Mucosa of rectum (tissue), 2 donors: ENCODE data around the gene TFDP2.
"Not testable (repeated sequence)": the region's sequence is repeated elsewhere in the genome, so short reads cannot be mapped to it uniquely, and the experiment has no call there.

Experiments
- H3K27ac ChIP-seq, 2 donors: one replicate each; pipeline ENCODE4 v1.7.0; 2013; ENCODE audit warnings: inconsistent platforms in 2 of 2, low read depth in 2 of 2, low read length in 2 of 2
- H3K27me3 ChIP-seq, 2 donors: one replicate each; pipeline ENCODE4 v1.7.0; 2013; ENCODE audit warnings: low read length in 2 of 2; ENCODE audit not compliant: control insufficient read depth in 2 of 2, insufficient read depth in 2 of 2
- H3K36me3 ChIP-seq, 2 donors: one replicate each; pipeline ENCODE4 v1.7.0; 2013; ENCODE audit warnings: low read length in 2 of 2; ENCODE audit not compliant: control insufficient read depth in 2 of 2, insufficient read depth in 2 of 2
- H3K4me1 ChIP-seq, 2 donors: one replicate each; pipeline ENCODE4 v1.7.0; 2013; ENCODE audit warnings: low read length in 2 of 2, mild to moderate bottlenecking in 1 of 2; ENCODE audit not compliant: control insufficient read depth in 2 of 2, insufficient read depth in 2 of 2
- H3K4me3 ChIP-seq, 2 donors: one replicate each; pipeline ENCODE4 v1.7.0; 2013; ENCODE audit warnings: low read length in 2 of 2
- H3K9ac ChIP-seq, 2 donors: one replicate each; pipeline ENCODE4 v1.7.0; 2013; ENCODE audit warnings: low read length in 2 of 2, low read depth in 1 of 2, mild to moderate bottlenecking in 1 of 2
- H3K9me3 ChIP-seq, 2 donors: one replicate each; pipeline ENCODE4 v1.7.0; 2013; ENCODE audit warnings: low read length in 2 of 2; ENCODE audit not compliant: control insufficient read depth in 2 of 2
- donor health status: healthy.
- donor health status: Normal muscosa, but diverticular disease.

The TFDP2 gene

GRCh38 chr3:141933421-141934300 is 215.7 kb downstream of the TFDP2 start:
- no peaks in the 10 kb centered on the region for H3K36me3 ChIP-seq
- H3K9ac ChIP-seq, result no peak overlapping the region
- H3K4me1 ChIP-seq, result peaks cover 3 to 4% of the 10 kb centered on the region in 2 donors
- no peaks in the 10 kb centered on the region for H3K27me3 ChIP-seq
- H3K9me3 ChIP-seq, result no peaks in the 10 kb centered on the region
- no peak overlapping the region for H3K27ac ChIP-seq
- H3K4me3 ChIP-seq, result no peak overlapping the region

DNA sequence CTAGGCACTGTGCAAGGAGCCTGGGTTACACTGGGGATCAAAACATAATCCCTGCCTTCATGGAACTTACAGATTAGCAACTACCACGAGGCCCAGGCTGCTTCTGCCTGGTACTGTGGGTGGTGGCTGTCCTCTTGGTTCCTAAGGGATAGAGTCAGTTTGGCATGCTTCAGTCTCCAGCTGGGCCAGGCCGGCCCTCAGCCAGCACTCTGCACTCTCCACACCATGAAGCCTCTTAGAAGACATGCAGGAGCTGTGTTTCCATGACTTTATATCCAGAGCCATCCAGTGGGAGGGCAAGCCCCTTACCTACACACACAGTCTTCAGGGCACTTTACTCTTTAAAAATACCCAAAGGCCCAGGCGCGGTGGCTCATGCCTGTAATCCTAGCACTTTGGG is 218.5 kb downstream of the TFDP2 start:
- Histone ChIP-seq H3K36me3 (peaks cover 7 to 18% of the 10 kb centered on the region in 2 donors), H3K9ac (no peak overlapping the region), H3K4me1 (no peaks in the 10 kb centered on the region), H3K27ac (no peak overlapping the region), H3K9me3 (no peaks in the 10 kb centered on the region), H3K27me3 (no peaks in the 10 kb centered on the region), H3K4me3 (no peak overlapping the region)

- no peaks in the 10 kb centered on the region for H3K4me1 ChIP-seq
- no peak overlapping the region for H3K9ac ChIP-seq
These were observed 219.9 kb downstream of the TFDP2 start for GRCh38 chr3:141929341-141929995.

DNA sequence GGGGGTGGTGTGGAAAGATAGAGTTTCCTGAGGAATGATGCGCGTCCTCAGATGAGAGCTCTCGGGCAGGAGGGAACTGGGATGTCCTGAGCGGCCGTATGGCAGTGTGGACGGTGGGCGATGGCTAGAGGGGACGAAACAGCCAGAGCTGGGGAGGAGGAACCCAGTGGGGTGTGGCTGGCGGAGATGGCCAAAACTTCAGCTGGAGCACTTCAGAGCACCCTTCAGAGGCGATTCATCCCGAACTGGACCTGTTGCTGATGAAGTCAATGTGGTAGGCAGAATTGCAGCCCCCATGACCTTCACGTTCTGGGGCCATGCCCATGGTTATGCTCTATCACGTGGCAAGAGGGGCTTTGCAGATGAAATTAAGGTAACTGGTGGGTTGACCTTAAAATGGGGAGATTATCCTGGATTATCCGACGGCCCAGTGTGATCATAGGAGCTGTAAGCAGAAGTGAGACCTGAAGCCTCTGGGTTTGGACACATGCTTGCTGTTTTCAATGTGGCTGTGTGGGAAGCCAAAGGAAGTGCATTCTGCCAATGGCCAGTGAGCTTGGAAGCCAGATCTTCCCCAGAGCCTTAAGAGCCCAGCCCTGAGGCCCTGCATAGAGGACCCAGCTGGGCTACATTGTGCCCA is 220.6 kb downstream of the TFDP2 start:
- H3K4me3 ChIP-seq, result no peak overlapping the region
- peaks cover 13 to 21% of the 10 kb centered on the region in 2 donors for H3K36me3 ChIP-seq
- no peak overlapping the region for H3K9ac ChIP-seq
- no peaks in the 10 kb centered on the region for H3K27me3 ChIP-seq
- no peak overlapping the region for H3K27ac ChIP-seq
- H3K9me3 ChIP-seq, result no peaks in the 10 kb centered on the region
- no peaks in the 10 kb centered on the region for H3K4me1 ChIP-seq

More at GRCh38 chr3:141929341-141929995, 219.9 kb downstream of the TFDP2 start:
- no peaks in the 10 kb centered on the region for H3K27me3 ChIP-seq
- H3K9me3 ChIP-seq, result no peaks in the 10 kb centered on the region
- peaks cover 12 to 21% of the 10 kb centered on the region in 2 donors for H3K36me3 ChIP-seq
- no peak overlapping the region for H3K27ac ChIP-seq
- no peak overlapping the region for H3K4me3 ChIP-seq

GRCh38 chr3:141926929-141927328 is 222.4 kb downstream of the TFDP2 start:
- H3K9ac ChIP-seq, result no peak overlapping the region
- H3K9me3 ChIP-seq, result no peaks in the 10 kb centered on the region
- H3K4me3 ChIP-seq, result no peak overlapping the region
- H3K27me3 ChIP-seq, result no peaks in the 10 kb centered on the region
- H3K4me1 ChIP-seq, result no peaks in the 10 kb centered on the region
- H3K27ac ChIP-seq, result no peak overlapping the region
- H3K36me3 ChIP-seq, result peaks cover 23 to 27% of the 10 kb centered on the region in 2 donors

DNA sequence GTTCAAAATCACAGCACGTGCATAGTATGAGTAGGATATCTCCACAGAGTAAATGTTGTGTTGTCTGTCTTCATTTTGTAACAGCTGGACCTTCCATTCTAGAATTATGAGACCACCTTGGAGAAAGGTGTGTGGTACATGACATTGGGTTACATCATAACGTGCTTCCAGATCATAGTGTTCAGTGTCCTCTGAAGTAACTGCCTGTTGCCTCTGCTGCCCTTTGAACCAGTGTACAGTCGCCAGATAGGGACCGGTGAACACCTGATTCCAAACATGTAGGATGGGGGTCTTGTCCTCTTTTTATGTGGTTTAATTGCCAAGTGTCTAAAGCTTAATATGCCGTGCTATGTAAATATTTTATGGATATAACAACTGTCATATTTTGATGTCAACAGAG is 223.7 kb downstream of the TFDP2 start:
- H3K9me3 ChIP-seq, H3K9ac ChIP-seq, H3K27ac ChIP-seq, H3K4me1 ChIP-seq, H3K4me3 ChIP-seq, H3K27me3 ChIP-seq: not testable (repeated sequence)
- H3K36me3 ChIP-seq, result peaks cover 26 to 30% of the 10 kb centered on the region in 2 donors

- Histone ChIP-seq H3K4me3 (no peak overlapping the region), H3K27me3 (no peaks in the 10 kb centered on the region), H3K36me3 (peaks cover 13 to 33% of the 10 kb centered on the region in 2 donors), H3K27ac (no peak overlapping the region), H3K9me3 (no peaks in the 10 kb centered on the region), H3K4me1 (no peaks in the 10 kb centered on the region), H3K9ac (no peak overlapping the region)
These were observed 228.0 kb downstream of the TFDP2 start for GRCh38 chr3:141921316-141921715.

- Histone ChIP-seq H3K36me3 (peaks cover 11 to 34% of the 10 kb centered on the region in 2 donors), H3K9me3 (no peaks in the 10 kb centered on the region), H3K4me1 (no peaks in the 10 kb centered on the region)
These were observed 228.6 kb downstream of the TFDP2 start for GRCh38 chr3:141920701-141921100.

GRCh38 chr3:141915766-141916165 is 233.6 kb downstream of the TFDP2 start:
- Histone ChIP-seq H3K4me1 (no peaks in the 10 kb centered on the region), H3K27ac (no peak overlapping the region), H3K27me3 (no peaks in the 10 kb centered on the region), H3K4me3 (no peak overlapping the region), H3K9ac (no peak overlapping the region), H3K9me3 (no peaks in the 10 kb centered on the region), H3K36me3 (peaks cover 7 to 24% of the 10 kb centered on the region in 2 donors)

More at GRCh38 chr3:141920701-141921100, 228.6 kb downstream of the TFDP2 start:
- H3K9ac ChIP-seq, result no peak overlapping the region
- no peak overlapping the region for H3K4me3 ChIP-seq
- H3K27ac ChIP-seq, result no peak overlapping the region
- no peaks in the 10 kb centered on the region for H3K27me3 ChIP-seq

- Histone ChIP-seq H3K4me3 (no peak overlapping the region), H3K27ac (no peak overlapping the region), H3K4me1 (no peaks in the 10 kb centered on the region), H3K36me3 (peaks cover 7 to 19% of the 10 kb centered on the region in 2 donors), H3K9ac (no peak overlapping the region), H3K9me3 (no peaks in the 10 kb centered on the region), H3K27me3 (no peaks in the 10 kb centered on the region)
These were observed 234.3 kb downstream of the TFDP2 start for GRCh38 chr3:141915016-141915415.
